GM19397 (cell line): ENCODE data around the gene MRPL14.

ENCODE experiments used
- ATAC-seq: cut with Tn5 transposase; IDR thresholded peaks from one replicate; pipeline ENCODE4 v1.9.1; 2021; ENCODE audit warnings: mild to moderate bottlenecking, moderate library complexity; ENCODE audit not compliant: unreplicated experiment

Gene MRPL14

DNA sequence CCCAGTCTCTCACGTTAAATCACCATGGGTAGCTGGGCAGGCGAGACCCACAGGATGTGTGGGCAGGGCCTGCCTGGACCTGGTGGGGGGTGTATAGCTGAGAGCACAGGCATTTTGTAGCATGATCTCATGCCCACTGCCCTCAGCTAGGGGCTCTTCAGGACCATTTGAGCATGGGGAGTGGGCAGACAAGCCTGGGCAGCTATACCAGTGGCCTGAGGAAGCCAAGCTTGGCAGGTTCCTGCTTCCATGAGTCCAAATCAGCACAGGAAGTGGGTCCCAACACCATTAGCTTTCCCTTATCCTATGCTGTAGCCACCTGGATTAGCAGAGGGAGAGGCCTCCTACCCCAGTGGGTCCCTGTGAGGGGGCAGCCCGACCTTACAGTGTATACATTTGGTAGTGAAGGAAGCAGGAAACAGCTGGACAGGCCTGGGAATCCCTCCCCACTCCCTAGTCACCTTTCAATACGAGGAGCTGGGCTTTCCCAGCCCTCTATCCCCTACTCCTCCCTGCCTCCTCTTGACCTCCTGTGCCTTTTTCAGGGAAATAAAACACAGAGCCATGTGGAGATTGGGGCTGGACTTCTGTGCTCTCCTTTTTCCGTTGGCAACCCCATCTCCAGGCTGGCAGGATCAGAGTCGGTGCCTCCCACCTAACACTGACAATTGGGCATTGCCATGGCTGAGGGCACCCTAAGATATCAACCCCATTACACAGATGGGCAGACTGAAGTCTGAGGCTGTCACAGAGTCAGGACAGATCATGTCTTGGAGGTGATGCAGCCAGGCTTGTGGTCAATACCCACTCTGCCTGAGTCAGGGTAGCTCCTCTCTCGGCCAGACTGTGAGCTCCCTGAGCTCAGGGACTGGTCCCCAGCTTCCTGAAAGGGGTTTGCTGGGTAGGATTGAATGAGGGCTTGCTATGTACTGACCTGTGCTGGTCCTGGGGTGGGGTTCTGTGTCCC lies 59.8 kb downstream of the MRPL14 start:
- ATAC-seq: no peak

DNA sequence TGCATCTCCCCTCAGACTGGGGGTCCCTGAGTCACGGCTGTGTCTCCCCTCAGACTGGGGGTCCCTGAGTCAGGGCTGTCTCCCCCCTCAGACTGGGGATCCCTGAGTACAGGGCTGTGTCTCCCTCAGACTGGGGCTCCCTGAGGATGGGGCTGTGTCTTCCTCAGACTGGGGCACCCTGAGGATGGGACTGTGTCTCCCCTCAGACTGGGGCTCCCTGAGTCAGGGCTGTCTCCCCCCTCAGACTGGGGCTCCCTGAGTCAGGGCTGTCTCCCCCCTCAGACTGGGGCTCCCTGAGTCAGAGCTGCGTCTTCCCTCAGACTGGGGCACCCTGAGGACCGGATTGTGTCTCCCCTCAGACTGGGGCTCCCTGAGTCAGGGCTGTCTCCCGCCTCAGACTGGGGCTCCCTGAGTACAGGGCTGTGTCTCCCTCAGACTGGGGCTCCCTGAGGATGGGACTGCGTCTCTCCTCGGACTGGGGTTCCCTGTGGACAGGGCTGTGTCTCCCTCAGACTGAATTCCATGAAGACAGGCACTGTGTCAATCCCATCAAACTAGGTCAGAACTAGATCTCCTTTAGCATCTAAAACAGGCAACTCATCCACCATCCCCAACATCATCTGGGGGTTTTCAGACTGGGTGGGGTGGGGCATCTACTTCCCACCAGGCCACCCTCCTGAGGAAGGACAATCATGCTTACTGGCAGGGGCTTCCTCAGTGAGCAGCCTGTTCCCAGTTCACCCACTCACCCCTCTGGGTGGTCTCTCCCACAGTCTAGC lies 60.7 kb downstream of the MRPL14 start:
- ATAC-seq: no peak

DNA sequence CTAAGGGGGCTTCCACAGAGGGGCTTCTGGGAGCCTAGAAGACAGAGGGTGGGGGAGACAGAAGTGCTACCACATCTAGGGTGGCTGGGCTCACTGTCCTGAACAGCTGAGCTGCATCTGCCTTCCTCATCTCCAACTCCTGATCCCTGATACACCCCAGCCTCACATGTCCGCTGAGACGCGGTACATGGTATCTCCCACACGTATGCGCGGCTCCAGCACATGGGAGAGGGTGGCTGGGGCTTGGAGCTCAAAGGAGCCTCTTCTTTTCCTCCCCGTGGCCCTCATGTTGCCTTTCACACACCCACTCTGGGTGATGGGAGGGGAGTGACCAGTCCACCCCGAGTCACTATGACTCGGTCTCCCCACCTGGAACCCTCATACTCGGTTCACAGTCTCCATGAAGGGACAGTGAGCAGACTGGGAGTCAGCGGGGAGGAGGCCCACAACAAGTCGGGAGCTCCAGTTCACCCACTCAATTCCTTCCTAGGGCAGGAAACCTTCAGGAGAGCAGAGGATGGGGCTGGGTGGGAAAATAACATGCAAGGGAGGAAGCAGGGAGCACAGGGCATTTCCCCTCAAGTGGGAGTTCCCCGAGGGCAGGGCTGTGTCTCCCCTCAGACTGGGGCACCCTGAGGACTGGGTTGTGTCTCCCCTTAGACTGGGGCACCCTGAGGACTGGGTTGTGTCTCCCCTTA lies 61.7 kb downstream of the MRPL14 start:
- ATAC-seq: no peak

DNA sequence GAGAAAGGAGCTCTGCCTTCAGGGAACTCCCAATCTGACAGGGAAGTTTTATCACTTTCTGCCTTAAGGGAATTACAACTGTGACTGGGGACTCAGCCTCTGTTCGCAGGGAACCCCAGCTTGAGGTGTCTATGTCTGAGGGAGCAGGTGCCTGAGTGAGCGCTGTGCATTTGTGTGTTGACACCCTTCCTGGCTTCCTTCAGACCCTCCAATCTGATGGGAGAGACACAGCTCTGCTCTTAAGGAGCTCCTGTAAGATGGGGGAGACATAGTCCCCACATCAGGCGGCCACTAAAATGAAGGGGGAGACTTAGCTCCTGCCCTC lies 62.3 kb downstream of the MRPL14 start:
- no peak for ATAC-seq

DNA sequence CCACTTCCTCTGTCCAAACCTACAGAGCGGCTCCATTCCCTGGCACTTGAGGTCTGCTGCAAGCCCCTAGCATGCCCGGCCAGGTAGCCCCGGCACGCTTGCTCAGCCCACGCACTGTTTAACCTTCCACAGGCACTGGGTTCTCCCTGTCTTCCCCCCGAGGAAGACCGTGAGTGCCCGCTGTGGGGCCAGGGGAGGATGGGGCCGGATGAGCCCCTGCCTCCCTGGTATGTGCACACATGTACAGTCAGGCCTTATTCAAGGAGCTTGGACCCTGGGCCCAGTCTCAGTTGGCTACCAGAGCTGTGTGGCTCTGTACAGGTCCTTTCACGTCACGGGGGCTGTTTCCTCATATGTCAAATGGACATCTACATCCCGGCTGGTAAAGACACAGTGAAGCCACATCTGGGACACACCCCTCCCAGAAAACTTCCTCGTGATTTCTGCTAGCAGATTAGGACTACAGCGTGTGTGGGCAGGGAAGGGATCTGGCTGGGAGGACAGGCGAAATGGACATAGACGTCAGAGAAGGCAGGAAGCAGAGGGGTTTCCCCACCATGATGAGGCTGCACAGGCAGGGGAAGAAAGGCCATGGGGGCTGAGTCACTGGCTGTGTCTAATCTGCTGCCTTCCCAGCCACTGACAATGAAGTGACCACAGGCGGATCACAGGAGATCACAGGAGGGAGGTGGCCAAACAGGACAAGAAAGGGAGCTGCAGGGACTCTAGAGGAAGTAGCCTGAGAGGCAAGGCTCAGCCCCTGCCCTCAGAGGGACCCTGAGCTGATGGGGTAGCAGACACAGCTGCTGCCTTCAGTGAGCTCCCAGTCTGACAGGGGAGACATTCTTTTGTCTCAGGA lies 62.9 kb downstream of the MRPL14 start:
- no peak for ATAC-seq

DNA sequence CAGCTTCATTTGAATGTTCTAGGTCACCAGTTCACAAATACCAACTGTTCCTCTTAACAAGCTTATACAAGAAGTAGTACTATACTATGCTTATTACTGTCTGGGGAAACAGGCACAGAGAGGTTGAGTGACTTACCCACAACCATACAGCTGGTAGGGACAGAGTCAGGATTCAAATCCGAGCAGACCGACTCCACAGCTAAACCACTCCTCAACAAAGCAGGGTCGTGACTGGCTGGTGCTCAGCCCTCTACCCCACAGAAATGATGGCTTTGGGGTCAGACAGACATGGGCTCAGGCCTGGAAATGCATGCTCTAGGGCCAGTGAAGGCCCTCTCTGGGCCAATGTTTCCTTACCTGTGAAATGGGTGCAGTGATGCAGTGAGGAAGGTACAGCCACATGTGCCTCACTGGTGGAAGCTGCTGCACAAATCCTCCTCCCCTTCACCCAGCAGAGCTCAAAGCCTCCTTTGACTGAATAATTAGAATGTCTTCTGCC lies 63.6 kb downstream of the MRPL14 start:
- no peak for ATAC-seq
